Thymus (tissue), 11 donors: ENCODE results near the gene TSEN34. TPM values are rescaled to one million over a fixed set of nuclear protein-coding genes. Genes with fewer than 3 reads are reported as not detected.
"Not testable (repeated sequence)": the region's sequence is repeated elsewhere in the genome, so short reads cannot be mapped to it uniquely, and the experiment has no call there.

ENCODE experiments used
- DNase-seq, 9 donors: peaks; one replicate each; pipeline ENCODE4 v3.0.0-alpha.2; 2013; ENCODE audit warnings: low spot score in 9 of 9, low read depth in 6 of 9, missing footprints in 1 of 9
- H3K27ac ChIP-seq, 2 donors: one replicate each; pipeline ENCODE4 v1.5.1; 2013; ENCODE audit warnings: control low read depth in 1 of 2, low read depth in 1 of 2, low read length in 1 of 2, mild to moderate bottlenecking in 1 of 2, moderate library complexity in 1 of 2
- H3K27me3 ChIP-seq, 2 donors: one replicate each; pipeline ENCODE4 v1.5.1; 2013; ENCODE audit warnings: low read length in 1 of 2; ENCODE audit not compliant: control insufficient read depth in 2 of 2, insufficient read depth in 1 of 2
- H3K36me3 ChIP-seq, 2 donors: one replicate each; pipeline ENCODE4 v1.5.1; 2013; ENCODE audit warnings: low read length in 1 of 2, mild to moderate bottlenecking in 1 of 2, moderate library complexity in 1 of 2; ENCODE audit not compliant: control insufficient read depth in 2 of 2, insufficient read depth in 2 of 2
- H3K4me1 ChIP-seq, 2 donors: one replicate each; pipeline ENCODE4 v1.5.1; 2013; ENCODE audit warnings: low read length in 2 of 2; ENCODE audit not compliant: control insufficient read depth in 2 of 2, insufficient read depth in 2 of 2
- H3K4me3 ChIP-seq, 2 donors: one replicate each; pipeline ENCODE4 v1.5.1; 2013; ENCODE audit warnings: low read length in 2 of 2, control low read depth in 1 of 2, mild to moderate bottlenecking in 1 of 2
- H3K9me3 ChIP-seq, 2 donors: one replicate each; pipeline ENCODE4 v1.5.1; 2013; ENCODE audit warnings: low read length in 1 of 2, mild to moderate bottlenecking in 1 of 2; ENCODE audit not compliant: control insufficient read depth in 2 of 2, insufficient read depth in 1 of 2
- WGBS: extraction: QIAGEN DNeasy Blood & Tissue Kit; methylation state at CpG from one replicate; pipeline ENCODE4 v1.1.7; 2013; 5-methylcytosine and 5-hydroxymethylcytosine counted together
- polyA plus RNA-seq: library from polyadenylated mRNA; stranded (reverse); fragments of 200-250 nt; gene quantifications from one replicate; pipeline ENCODE4 v1.2.3, GENCODE V29; 2013
- total RNA-seq: library from RNA; stranded (reverse); fragments of 120-200 nt; gene quantifications from one replicate; pipeline ENCODE4 v1.2.4, GENCODE V29; 2013
- donor health status: healthy.

TSEN34 gene
- total and polyA plus RNA-seq, 2 donors: 24.1 to 38.8 TPM

DNA sequence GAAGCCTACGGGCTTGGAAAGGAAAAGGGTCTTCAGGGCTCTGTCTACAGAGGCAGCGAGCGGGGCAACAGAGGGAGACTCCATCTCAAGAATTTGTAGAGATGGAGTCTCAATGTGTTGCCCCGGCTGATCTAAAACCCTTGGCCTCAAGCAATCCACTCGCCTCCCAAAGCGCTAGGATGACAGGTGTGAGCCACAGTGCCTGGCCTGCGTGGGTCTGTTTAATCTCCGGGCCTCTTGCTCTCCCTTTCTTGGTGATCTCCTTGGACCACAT is 17.6 kb downstream of the TSEN34 start:
- Histone ChIP-seq H3K4me1 (peaks cover 17 to 39% of the 10 kb centered on the region in 2 donors), H3K27me3 (no peaks in the 10 kb centered on the region), H3K36me3 (peaks cover 48 to 52% of the 10 kb centered on the region in 2 donors), H3K4me3 (no peak overlapping the region), H3K27ac (peak overlapping the region in 1 of 2 donors; percentile 46), H3K9me3 (peaks cover 0 to 5% of the 10 kb centered on the region in 2 donors)
- WGBS: 91% methylated on average over 8 of the region's 8 CpGs
- DNase-seq: no peak

DNA sequence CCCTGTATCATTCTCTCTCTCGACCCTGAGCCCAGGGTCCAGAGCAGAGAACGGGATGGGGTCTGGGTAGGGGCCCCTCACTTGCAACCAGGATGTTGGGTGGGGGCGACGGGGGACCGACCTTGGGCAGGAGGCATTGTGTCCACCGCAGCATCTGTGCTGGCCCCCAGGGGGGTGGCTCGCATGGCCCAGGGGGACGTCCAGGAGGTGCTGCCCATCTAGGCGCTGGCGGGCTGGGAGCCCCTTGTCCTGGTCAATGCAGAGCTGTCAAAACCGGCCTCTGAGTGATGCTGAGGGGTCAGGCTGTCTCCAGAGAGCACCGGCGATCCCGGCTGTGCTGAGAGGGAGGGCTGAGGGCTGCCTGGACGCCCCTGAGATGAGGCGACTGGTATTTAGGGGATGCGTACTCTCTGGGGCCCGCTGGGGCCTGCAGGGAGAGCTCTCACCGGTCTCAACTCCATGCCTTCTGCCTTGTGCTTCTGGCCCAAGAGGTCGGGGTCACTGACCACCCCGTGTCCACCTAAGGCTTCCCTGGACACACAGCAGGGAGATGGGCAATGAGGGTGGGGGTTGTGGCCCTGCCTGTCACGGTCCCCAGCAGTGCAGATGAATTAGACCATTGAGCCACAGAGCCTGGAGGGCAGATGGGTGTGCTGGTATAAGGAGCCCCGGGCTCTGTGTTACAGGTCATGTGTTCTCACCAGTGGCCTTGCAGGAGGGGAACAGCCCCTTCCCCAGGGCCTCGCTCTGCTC is 18.1 kb downstream of the TSEN34 start:
- Histone ChIP-seq H3K4me3 (no peak overlapping the region), H3K4me1 (peaks cover 15 to 37% of the 10 kb centered on the region in 2 donors), H3K36me3 (peaks cover 44 to 47% of the 10 kb centered on the region in 2 donors), H3K9me3 (peaks cover 0 to 5% of the 10 kb centered on the region in 2 donors), H3K27me3 (no peaks in the 10 kb centered on the region), H3K27ac (peak overlapping the region in 1 of 2 donors; percentile 46)
- 83% methylated on average over 24 of the region's 24 CpGs for WGBS
- DNase-seq: no peak

DNA sequence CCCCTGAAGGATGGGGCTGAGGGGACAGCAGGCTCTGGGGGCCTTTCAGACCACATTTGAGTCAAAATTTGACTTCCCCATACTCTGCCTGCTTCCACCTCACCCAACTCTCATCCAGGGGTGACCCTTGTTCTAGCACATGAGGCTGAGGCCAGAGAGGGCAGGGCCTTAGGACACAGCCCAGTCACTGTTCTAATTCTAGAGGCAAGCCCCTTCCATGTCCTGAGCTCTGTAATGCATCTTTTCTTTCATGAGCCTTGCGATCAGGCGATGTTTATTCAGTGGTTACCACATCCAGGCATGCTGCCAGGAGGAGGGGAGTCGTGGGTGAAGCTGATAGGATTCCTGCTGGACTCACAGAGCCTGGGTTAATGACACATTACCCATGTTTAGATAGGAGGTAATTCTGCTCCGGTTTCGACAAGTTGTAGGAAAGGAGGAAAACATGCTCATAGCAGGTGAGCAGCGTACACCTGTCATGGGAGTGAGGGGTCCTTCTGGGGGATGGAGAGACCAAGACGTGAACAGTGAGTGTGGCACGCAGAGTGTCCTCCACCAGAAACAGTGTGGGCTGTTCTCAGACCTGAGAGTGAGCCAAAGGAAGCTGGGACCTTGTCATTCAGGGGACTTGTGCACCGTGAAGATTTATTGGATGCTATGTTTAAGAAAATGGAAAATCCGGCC is 18.8 kb downstream of the TSEN34 start:
- H3K4me1 ChIP-seq: peaks cover 15 to 34% of the 10 kb centered on the region in 2 donors
- peak in 1 of 9 donors; percentile 37 for DNase-seq

DNA sequence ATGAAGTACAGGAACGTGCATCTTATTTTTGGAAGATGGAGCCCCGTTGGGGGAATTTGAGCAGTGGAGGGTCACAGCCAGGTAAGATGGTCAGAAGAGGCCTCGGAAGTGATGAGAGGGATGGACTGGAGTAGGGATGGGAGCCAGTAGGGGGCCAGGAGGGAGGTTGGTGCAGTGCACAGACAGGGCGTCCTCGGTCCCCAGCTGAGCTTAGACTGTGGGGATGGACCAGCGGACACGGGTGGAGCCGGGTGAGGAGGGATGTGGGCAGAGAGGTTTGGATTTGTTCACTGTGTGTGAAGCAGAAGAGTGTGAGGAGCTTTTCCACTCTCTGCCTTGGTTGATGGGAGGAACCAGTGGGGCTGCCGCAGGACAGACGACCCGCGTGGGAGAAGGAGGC is 20.1 kb downstream of the TSEN34 start:
- WGBS: 88% methylated on average over 12 of the region's 12 CpGs
- Histone ChIP-seq H3K27ac (no peak overlapping the region), H3K4me1 (peaks cover 15 to 34% of the 10 kb centered on the region in 2 donors), H3K36me3 (peaks cover 27 to 28% of the 10 kb centered on the region in 2 donors), H3K27me3 (no peaks in the 10 kb centered on the region), H3K4me3 (no peak overlapping the region), H3K9me3 (peaks cover 0 to 5% of the 10 kb centered on the region in 2 donors)
- no peak for DNase-seq

More for the DNA sequence above, 18.8 kb downstream of the TSEN34 start:
- H3K27me3 ChIP-seq: no peaks in the 10 kb centered on the region
- no peak overlapping the region for H3K4me3 ChIP-seq
- H3K36me3 ChIP-seq: peaks cover 40 to 41% of the 10 kb centered on the region in 2 donors
- 29% methylated on average over 10 of the region's 10 CpGs for WGBS
- peaks cover 0 to 5% of the 10 kb centered on the region in 2 donors for H3K9me3 ChIP-seq
- peak overlapping the region in 1 of 2 donors; percentile 46 for H3K27ac ChIP-seq

DNA sequence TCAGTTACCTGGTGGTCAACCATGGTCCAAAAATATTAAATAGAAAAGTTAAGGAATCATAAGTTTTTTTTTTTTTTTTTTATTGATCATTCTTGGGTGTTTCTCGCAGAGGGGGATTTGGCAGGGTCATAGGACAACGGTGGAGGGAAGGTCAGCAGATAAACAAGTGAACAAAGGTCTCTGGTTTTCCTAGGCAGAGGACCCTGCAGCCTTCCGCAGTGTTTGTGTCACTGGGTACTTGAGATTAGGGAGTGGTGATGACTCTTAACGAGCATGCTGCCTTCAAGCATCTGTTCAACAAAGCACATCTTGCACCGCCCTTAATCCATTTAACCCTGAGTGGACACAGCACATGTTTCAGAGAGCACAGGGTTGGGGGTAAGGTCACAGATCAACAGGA is 23.1 kb downstream of the TSEN34 start:
- 94% methylated on average over 4 of the region's 5 CpGs for WGBS
- H3K4me3 ChIP-seq, H3K27ac ChIP-seq, H3K9me3 ChIP-seq, DNase-seq, H3K27me3 ChIP-seq, H3K36me3 ChIP-seq: not testable (repeated sequence)
- peaks cover 1 to 14% of the 10 kb centered on the region in 2 donors for H3K4me1 ChIP-seq

DNA sequence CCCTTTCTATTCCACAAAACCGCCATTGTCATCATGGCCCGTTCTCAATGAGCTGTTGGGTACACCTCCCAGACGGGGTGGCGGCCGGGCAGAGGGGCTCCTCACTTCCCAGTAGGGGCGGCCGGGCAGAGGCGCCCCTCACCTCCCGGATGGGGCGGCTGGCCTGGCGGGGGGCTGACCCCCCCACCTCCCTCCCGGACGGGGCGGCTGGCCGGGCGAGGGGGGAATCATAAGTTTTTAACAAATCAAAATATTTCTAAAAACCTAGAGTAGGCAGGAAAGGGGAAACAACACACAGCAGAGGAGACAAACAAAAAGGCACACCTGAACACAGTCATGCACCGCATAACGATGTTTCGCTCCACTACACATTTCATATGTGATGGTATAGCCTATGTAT is 23.6 kb downstream of the TSEN34 start:
- H3K4me1 ChIP-seq, H3K4me3 ChIP-seq, H3K9me3 ChIP-seq, H3K27me3 ChIP-seq, DNase-seq, H3K36me3 ChIP-seq, H3K27ac ChIP-seq: not testable (repeated sequence)
- 94% methylated on average over 15 of the region's 19 CpGs for WGBS

DNA sequence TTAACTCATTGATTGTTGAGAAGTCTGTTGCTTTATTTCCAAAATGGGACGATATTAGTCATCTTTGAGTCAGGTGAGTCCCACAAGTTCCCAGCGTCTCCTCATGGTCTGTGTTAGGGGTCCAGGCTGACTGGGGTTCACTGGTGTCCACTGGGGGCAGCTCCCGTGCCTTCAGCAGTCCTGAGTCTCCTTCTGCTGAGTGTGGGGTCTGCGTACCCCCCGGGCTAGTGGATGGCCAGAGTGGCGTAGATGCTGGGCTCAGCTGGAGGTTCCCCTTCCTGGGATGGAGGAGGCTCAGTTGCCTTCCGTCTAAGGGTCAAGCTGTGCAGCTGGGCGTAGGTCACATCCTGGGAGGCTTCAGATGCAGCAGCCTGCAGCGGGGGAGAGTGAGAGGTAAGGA is 25.8 kb downstream of the TSEN34 start:
- no peaks in the 10 kb centered on the region for H3K27me3 ChIP-seq
- no peaks in the 10 kb centered on the region for H3K4me1 ChIP-seq
- 95% methylated on average over 9 of the region's 9 CpGs for WGBS
- H3K4me3 ChIP-seq: no peak overlapping the region
- no peaks in the 10 kb centered on the region for H3K9me3 ChIP-seq
- DNase-seq: no peak
- H3K27ac ChIP-seq: no peak overlapping the region
- no peaks in the 10 kb centered on the region for H3K36me3 ChIP-seq

DNA sequence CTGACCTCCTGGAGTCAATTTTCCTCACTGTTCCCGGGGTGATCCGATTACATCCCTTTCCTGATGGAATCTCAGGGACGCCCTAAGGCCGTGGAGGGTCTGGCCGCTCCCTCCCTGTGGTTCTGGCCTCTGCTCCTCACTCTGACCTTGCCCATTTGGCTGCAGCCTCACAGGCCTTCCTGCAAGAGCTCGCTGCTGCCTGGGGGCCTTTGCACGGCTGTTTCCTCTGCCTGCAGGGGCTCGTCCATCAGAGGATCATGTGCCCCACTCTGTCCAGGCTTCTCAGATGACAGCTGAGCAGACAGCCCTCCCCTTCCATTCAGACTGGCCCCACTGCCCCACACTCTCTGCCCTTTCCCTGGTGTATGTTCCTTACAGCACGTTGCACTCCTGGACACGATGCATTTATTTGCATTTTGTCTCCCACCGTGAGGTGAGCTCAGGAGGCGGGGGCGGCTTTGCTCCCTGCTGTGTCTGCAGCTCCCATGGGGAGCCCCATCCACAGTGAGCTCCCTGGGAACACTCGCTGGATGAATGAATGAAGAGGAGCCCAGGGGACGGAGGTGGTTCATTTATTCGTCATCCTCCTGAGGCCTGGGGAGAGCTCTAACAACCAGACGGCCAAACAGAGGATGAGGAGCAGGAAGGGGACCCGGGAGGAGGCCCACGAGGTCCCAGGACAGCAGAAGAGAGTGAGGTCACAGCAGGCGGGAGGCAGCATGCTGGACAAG is 26.6 kb downstream of the TSEN34 start:
- not testable (repeated sequence) for H3K36me3 ChIP-seq, H3K4me3 ChIP-seq, H3K9me3 ChIP-seq, DNase-seq, H3K27ac ChIP-seq, H3K4me1 ChIP-seq, H3K27me3 ChIP-seq
- WGBS: 77% methylated on average over 16 of the region's 20 CpGs

DNA sequence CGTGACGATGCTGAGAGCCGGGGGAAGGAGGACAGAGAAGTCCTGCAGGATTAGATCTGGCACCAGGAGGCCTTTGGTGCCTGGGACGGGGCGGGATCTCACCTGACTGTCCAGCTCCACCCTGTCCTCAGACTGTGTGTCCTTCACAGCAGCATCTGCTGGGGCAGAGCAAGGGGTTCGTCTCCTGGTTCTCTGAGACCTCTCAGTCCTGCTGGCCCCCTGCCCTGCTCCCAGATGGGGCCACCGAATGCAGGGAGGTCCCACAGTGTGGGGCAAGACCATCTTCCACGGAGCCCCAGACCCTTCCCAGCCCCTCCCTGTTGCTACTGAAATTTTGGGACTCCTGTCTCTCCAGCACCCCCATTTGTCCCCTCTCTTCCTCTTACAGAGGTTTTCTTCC is 27.2 kb downstream of the TSEN34 start:
- DNase-seq: no peak
- H3K27me3 ChIP-seq: no peaks in the 10 kb centered on the region
- no peaks in the 10 kb centered on the region for H3K36me3 ChIP-seq
- no peak overlapping the region for H3K4me3 ChIP-seq
- H3K9me3 ChIP-seq: no peaks in the 10 kb centered on the region
- H3K4me1 ChIP-seq: no peaks in the 10 kb centered on the region
- 94% methylated on average over 8 of the region's 8 CpGs for WGBS
- no peak overlapping the region for H3K27ac ChIP-seq
